HG03025 (cell line): ENCODE data around the gene PLEKHH1.
"Not testable (repeated sequence)": the region's sequence is repeated elsewhere in the genome, so short reads cannot be mapped to it uniquely, and the experiment has no call there.

ENCODE experiments used
- ATAC-seq: cut with Tn5 transposase; IDR thresholded peaks from one replicate; pipeline ENCODE4 v1.9.1; 2021; ENCODE audit warnings: mild to moderate bottlenecking, moderate library complexity; ENCODE audit not compliant: unreplicated experiment, low FRiP score

Gene PLEKHH1

DNA sequence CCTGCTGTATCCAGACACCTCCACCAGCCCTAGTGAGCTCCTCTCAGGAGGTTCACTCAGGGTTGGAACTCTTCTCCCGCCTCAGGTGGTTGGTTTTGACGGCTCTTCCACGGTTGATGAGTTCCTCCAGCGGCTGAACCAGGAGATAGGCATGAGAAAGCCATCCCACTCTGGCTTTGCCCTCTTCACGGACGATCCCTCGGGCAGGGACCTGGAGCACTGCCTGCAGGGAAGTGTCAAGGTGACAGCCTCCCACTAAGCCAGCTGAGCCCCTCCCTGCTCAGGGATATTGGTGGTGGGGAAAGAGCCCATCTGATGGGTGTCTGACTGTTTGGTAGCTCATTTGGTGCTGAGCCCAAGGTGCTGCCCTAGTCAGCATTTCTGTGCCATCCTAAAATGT lies 46.5 kb downstream of the PLEKHH1 start:
- ATAC-seq: no peak

DNA sequence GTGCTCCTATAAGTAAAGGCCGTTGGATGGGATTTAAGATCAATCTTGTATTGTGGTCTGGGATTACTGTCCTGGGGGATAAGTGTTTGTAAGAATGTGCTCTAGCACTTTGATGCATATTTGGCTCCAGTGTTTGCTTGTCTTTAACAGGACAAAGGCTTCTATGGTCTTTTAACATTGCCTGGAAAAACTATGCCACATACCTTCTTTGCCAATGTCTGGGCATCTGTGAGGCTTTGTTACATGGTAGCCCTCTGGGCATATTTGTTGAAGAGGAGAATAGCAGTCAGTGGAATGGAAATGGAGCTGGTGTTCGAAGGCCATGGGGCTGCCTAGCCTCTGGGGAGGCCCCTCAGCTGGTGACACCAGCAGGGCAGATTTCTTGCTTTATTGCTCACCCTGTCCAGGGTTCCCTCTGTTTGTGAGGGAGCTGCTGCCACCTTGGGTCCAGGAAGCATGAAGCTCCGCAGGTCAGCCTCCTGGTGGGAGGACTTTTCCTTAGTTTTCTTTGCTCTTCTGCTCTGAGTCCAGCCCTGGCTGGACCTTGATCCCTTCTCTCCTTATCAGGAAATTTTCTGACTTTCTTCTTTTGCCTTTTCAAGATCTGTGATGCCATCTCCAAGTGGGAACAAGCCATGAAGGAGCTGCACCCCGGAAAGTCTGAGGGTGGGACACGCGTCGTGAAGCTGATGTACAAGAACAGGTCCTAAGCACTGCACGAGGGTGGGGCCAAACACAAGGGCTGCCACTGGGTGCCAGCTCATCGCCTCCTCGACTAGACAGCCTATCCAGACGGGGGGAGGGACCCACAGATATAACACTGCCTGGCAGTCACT lies 47.5 kb downstream of the PLEKHH1 start:
- no peak for ATAC-seq

DNA sequence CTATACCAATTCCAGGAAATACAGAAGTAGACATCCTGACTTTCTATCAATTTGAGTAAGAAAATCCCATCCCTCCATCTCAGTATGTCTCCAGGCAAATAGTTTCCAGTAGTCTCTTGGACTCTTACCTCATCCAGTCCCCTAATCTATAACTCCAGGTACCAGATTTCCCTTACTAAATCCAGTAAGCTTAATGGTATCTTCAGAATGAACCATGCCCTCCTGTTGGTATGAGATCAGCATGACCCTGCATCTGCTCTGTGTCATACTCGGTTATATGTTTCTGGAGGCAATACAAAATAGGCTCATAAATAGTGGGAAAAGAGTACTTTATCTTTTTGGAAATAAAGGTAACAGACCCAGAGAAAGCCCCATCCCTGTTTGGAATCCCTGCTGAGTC lies 48.6 kb downstream of the PLEKHH1 start:
- ATAC-seq: no peak

DNA sequence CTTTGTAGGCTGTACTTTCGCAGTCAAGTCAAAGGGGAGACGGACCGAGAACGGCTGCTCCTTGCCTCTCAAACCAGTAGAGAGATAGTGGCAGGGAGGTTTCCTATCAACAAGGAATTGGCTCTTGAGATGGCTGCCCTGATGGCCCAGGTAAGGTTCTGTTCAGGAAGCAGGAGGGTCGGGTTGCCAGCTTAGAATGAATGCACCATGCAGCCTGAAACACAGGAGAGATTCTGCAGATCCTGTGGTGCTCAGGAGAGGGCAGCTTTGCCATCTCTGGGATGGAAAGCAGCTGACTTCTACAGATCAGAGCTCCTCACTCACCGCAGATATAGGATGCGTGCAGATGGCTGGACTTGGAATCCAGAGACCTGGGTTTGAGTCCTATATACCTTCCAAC lies 49.0 kb downstream of the PLEKHH1 start:
- ATAC-seq: no peak

DNA sequence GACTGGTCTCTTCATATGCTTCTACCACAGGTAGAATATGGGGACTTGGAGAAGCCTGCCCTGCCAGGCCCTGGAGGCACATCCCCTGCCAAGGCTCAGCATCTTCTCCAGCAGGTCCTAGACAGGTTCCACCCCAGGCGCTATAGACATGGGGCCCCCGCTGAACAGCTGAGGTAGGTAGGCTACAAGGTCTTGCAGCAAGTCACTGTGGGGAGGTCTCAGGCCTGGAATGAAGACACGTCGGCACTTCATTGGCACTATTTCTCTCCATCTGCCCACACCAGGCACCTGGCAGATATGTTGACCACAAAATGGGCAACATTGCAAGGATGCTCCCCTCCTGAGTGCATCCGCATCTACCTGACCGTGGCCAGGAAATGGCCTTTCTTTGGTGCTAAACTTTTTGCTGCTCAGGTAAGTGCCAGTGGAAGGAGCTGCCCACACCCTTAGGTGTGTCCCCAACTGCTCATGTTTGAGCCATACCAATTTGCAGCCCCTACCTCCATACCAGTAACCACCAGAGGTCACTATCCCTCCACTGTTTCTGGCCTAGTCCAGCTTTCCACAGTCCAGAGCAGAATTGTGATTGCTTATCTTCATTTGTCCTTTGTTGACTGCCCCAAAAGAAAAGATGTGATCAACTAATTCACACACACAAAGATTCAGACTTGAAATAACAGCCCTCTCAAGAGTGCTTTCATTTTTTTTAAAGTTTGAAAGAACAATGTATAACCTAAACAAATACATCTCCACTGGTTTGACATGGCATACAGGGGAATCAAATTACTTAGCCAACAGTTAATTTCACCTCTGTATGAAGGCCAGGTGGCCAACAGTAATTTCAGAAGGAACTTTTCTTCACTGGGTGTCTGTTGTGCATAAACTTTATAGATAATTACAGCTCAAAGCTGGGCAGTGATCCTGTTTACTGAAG lies 50.9 kb downstream of the PLEKHH1 start:
- no peak for ATAC-seq

DNA sequence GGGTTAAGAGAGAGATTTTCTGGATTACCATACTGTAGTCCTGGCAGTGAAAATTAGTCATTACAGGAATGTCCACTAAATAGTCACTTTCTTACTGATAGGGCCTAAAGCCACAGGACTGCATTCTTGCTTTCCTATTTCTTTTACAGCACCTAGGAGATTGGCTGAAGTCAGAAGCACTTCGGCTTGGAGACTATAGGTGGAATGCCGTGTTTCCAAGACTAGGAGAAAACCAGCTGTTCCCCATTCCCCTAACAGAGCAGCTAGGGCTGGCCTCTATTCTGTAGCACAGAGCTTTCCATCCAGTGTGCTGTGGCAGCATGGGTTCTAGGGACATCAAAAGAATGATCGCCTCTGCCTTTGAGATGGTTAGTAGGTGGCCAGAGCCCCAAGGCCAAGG lies 51.9 kb downstream of the PLEKHH1 start:
- ATAC-seq: no peak

DNA sequence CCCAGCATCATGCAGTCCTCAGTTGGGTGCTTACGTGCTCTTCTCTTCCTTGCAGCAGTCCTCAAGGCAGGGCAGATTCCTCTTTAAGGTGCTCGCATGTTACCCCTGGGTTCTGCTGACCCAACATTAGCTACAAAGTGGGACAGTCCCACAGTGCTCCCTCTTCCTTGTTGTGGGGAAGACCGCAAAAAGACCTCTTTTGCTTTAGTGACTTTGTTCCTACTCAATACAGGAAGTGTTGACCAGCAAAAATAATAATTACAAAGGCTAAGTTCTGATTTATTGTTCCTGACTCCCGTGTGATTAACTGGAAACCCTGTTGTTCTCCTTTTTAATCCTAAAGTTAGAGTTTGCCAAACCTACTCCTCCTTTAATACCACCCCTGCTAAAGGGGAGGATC lies 53.3 kb downstream of the PLEKHH1 start:
- no peak for ATAC-seq

DNA sequence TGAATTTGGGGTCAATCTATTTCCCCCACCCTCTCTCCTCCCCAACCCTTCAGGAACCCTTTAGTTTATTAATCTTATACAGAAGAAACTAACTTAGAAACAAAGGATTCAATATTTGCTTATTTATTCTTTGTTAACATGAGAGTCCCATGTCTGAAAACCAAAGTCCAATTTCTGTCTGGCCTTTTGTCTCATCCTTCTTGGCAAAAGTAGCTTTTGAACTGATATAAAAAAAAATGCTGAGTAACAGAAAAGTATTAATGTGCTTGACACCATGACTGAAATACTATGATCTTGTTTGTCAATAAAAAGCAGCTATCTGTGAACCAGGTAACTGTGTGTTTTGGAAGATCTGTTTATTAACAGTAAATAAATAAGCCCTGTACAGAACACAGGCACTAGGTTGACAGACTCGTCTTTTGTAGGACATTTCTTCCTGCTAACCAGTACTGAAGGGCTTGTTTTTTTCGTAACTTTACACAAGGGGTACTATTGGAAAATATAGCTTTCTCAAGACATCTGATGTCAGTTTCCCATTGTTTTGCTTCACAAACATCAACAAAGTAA lies 56.2 kb downstream of the PLEKHH1 start:
- no peak for ATAC-seq

DNA sequence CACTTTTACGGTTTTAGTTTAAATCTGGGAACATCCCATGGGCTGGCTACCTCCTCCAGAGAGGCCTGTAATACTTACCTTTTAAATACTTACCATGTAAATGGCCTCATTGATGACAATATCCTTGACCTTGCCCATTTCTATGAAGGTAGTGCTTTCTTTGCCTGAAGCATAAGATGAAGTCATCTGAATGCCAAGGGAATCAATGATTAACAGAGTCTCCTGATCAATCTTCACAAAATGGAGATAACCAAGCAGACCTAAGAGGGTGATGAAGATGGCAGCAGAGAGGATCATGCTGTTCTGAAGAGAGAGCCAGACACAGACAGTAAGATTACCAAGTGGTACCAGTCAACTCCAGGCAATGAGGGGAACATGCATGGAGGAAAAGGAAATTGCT lies 60.6 kb downstream of the PLEKHH1 start:
- not testable (repeated sequence) for ATAC-seq

DNA sequence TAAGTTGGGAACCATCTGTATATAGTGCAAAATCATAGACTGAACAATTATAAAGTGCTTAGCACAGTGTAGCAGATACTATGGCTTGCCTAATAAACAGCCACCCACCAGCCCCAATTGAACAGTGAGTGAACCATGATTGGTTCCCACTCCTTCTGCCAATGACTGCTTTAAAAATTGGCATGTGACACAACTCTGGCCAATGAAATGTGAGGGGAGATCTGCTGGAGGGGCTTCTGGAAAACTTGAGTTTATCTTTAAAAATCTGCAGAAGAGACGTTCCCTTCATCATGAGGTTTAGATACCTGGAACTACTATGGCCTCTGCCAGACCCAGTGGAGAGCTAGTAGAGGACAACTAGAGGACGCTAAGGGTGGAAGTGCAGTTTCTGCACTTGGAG lies 62.3 kb downstream of the PLEKHH1 start:
- no peak for ATAC-seq

DNA sequence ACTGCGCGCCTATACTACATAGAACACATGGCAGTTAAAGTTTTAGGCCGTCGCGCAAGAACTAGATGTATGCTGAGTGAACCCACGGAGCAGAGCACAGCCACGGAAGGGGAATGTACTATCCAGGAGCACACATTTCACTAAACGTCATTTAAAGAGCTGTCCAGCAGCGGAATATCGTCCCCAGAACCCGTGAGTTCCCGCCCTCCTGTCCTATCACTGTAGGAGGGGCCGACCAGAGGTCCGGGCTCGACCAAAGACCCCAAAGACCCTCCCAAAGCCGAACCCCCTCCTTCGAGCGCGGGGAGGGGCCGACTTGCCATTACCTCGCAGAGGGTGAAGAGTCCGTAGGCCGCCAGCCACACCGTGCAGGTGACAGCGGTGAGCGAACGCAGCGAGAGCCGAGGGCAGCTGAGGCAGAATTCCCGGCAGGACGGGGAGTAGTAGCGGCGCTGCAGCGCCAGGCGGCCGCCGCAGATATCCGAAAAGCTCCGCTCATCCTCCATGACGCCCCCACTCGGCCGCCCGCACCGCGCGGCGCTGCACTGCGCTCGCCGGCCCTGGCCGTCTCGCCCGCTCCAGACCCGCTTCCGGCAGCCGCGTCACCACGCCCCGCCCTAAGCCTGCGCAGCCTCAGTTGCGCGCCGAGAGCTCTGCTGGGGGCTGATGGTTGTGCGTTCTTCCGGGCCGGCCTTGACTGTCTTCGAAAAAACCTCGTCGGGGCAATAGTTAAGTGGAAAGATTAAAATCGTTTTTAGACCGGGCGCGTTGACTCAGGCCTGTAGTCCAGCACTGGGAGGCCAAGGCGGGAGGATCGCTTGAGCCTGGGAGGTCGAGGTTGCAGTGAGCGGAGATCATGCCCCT lies 66.8 kb downstream of the PLEKHH1 start, which contains the start of gene PIGH:
Gene PIGH (minus strand): TSS at position 571 of the 864 bp plus-strand sequence. CDS start 65 bp downstream, at position 506.
- peak; percentile 95 for ATAC-seq

DNA sequence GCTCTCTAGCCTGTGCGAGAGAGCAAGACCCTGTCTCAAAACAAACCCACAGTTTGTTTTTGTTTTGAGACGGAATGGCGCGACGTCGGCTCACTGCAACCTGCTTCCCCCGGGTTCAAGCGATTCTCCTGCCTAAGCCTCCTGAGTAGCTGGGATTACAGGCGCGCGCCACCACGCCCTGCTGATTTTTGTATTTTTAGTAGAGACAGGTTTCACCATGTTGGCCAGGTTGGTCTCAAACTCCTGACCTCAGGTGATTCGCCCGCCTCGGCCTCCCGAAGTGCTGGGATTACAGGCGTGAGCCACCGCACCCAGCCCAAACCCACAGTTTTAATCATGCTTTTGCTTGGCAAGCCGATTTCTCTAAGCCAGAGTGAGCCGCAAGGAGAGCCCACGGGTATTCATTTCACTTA lies 67.5 kb downstream of the PLEKHH1 start:
- not testable (repeated sequence) for ATAC-seq

DNA sequence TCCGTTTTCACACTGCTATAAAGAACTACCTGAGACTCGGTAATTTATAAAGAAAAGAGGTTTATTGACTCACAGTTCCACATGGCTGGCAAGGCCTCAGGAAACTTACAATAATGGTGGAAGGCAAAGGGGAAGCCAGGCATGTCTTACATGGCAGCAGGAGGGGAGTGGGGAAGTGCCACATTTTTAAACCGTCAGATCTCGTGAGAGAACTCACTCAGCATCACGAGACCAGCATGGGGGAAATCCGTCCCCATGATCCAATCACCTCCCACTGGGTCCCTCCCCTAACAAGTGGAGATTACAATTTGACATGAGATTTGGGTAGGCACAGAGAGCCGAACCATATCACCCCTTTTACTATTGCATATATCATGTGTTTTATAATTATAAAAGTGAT lies 69.0 kb downstream of the PLEKHH1 start:
- no peak for ATAC-seq

DNA sequence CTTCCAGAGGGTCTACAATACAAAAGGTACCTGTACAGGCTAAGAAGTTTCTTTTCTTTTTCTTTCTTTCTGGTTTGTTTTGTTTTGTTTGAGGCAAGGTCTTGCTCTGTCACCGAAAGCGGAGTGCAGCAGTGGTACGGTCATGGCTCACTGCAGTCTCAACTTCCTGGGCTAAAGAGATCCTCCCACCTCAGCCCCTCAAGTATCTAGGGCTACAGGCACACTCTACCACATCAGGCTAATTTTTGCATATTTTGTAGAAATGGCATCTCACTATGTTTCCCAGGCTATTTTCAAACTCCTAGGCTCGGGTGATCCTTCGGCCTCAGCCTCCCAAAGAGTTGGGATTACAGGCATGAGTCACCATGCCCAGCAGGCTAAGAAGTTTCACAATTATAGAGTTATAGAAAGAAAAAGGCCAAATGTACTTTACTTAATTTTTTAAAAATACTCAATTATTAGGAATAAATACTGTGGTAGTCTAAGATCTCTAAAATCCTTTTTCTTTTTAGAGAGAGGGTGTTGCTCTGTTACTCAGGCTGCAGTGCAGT lies 70.0 kb downstream of the PLEKHH1 start:
- no peak for ATAC-seq

DNA sequence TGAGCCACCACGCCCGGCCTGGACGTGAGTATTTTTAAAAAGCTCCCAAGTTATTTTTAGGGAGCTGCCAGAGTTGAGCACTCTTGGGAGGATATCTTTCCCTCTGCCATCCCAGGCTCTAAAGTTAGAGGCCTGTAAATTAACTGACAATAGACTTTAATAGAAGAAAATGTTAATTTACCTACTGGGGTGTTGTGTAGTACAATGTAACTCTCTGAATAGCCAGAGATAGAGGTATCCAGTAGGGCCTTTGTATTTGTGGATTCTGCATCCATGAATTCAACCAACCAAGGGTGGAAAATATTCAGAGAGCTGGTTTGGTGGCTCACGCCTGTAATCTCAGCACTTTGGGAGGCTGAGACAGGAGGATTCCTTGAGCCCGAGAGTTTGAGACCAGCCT lies 74.6 kb downstream of the PLEKHH1 start:
- no peak for ATAC-seq

DNA sequence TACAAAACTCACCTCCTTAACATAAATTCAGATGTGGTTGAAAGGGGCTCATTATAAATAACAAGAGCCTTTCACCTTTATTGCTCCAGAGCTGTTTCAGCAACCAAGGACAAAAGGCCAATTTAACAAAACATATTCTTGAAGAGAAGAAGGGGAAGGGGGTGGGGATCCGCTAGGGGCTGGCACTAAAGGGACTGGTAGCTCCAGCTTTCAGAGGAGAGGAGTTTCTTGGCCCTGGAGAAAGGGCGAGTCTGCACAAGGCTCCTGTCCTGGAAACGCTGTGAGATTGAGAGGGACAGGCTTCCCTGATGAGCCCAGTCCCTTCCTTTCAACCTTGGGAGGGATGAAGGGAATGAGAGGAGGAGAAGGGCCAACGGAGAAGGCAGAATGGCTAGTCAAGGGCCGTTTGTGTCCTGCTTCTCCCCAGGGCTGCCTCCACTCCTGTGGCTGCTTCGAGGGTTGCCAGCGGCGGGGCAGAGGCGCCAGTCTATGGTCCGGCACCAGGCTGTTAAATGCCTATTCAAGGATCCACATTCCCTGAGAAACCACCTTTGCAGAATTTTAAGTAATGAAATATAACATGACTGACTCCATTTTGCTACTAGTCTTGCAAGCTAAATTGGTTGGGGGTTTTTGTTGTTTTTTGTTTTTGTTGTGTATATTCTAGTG lies 76.7 kb downstream of the PLEKHH1 start:
- no peak for ATAC-seq

DNA sequence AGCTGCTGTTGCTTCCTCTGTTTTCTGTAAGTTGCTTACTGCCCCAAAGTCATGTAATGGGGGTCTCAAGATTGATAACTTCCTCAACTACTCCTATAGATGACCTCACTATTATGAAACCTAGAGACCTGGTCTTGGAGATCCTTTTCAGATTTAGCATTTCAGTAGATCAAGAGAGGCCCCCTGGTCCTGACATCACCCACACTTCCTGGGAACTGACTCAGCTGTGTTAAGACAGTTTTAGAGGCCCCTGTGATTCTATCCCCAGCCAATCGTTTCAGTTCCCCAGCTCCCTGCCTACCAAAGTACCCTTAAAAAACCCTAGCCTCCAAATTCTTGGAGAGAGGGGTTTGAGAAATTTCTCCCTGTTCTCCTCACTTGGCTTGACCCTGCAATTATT lies 77.4 kb downstream of the PLEKHH1 start:
- ATAC-seq: no peak

DNA sequence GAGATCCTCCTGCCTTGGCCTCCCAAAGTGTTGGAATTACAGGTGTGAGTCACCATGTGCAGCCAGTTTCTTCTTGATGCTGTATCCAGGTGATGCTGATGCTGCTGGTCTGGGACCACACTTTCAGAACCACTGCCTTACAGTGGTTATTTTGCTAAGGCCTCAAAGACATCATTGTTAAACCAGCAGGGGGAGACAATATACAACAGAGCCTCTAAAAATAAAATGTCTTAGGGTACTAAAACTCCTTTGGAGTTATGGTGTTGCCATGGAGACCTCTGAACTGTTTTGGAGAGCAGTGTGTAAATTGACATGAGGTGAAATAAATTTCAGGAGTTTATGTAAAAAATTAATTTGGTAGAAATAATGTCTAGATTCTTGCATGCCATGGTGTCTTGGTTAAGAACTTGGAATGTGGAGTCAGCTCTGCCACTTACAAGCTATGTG lies 85.5 kb downstream of the PLEKHH1 start:
- no peak for ATAC-seq
